IPS DF 19.7 (cell line): ENCODE data around the gene MICAL2.

ENCODE experiments used
- DNase-seq: peaks from one replicate; pipeline ENCODE4 v3.0.0-alpha.2; 2013; ENCODE audit warnings: low read depth, low spot score

The MICAL2 gene

GRCh38 chr11:12188548-12189317 is 78.3 kb downstream of the MICAL2 start:
- no peak for DNase-seq

GRCh38 chr11:12189543-12190235 is 79.3 kb downstream of the MICAL2 start:
- no peak for DNase-seq

- DNase-seq, result no peak
Observed at GRCh38 chr11:12190511-12190910, 80.1 kb downstream of the MICAL2 start.

GRCh38 chr11:12192794-12193514 is 82.6 kb downstream of the MICAL2 start:
- DNase-seq, result no peak

- no peak for DNase-seq
Observed at GRCh38 chr11:12193515-12194336, 83.3 kb downstream of the MICAL2 start.

- no peak for DNase-seq
Observed at GRCh38 chr11:12195768-12196167, 85.4 kb downstream of the MICAL2 start.

GRCh38 chr11:12196308-12196707 is 85.9 kb downstream of the MICAL2 start:
- no peak for DNase-seq

- DNase-seq, result no peak
Observed at GRCh38 chr11:12196872-12197271, 86.5 kb downstream of the MICAL2 start.

- DNase-seq, result no peak
Observed at GRCh38 chr11:12198251-12199222, 88.1 kb downstream of the MICAL2 start.

- no peak for DNase-seq
Observed at GRCh38 chr11:12199231-12199948, 89.0 kb downstream of the MICAL2 start.

GRCh38 chr11:12200279-12200990 is 90.0 kb downstream of the MICAL2 start:
- DNase-seq, result no peak

- no peak for DNase-seq
Observed at GRCh38 chr11:12200991-12201985, 90.9 kb downstream of the MICAL2 start.

- no peak for DNase-seq
Observed at GRCh38 chr11:12202661-12203310, 92.4 kb downstream of the MICAL2 start.

- no peak for DNase-seq
Observed at GRCh38 chr11:12204506-12204905, 94.1 kb downstream of the MICAL2 start.

- DNase-seq, result no peak
Observed at GRCh38 chr11:12205330-12205729, 94.9 kb downstream of the MICAL2 start.

- no peak for DNase-seq
Observed at GRCh38 chr11:12206529-12206928, 96.1 kb downstream of the MICAL2 start.

GRCh38 chr11:12207384-12208150 is 97.2 kb downstream of the MICAL2 start:
- DNase-seq, result no peak
